BJ (cell line): ENCODE results near the gene PROSER3. TPM values are rescaled to one million over a fixed set of nuclear protein-coding genes. Genes with fewer than 3 reads are reported as not detected.

ENCODE experiments used
- CTCF ChIA-PET: fragments of 350-600 bp; formaldehyde crosslinking; extraction: SDS; loops from one replicate; lab custom pipeline; 2021; ENCODE audit warnings: antibody characterized with exemption, inconsistent platforms; lab: Yijun Ruan, JAX
- POLR2A ChIA-PET: fragments of 300-600 bp; sonication (Branson Sonifier 250); formaldehyde crosslinking; extraction: SDS; loops from one replicate; lab custom pipeline; 2021; ENCODE audit warnings: antibody characterized with exemption; lab: Charles Lee
- DNase-seq: peaks from one replicate; pipeline ENCODE4 v3.0.0-alpha.2; 2011; ENCODE audit warnings: low read depth
- H3K27me3 ChIP-seq: 2 replicates; pipeline ENCODE4 v1.6.0; 2011; ENCODE audit warnings: low read length; ENCODE audit not compliant: control insufficient read depth, insufficient read depth
- H3K36me3 ChIP-seq: 2 replicates; pipeline ENCODE4 v1.5.1; 2011; ENCODE audit warnings: low read length; ENCODE audit not compliant: control insufficient read depth, insufficient read depth
- H3K4me3 ChIP-seq: 2 replicates; pipeline ENCODE4 v1.5.1; 2011; ENCODE audit warnings: low read depth, mild to moderate bottlenecking, control low read depth, low read length
- CTCF ChIP-seq: IDR thresholded peaks from 2 replicates; pipeline ENCODE4 v1.5.1; 2011; ENCODE audit warnings: low read depth, mild to moderate bottlenecking, control low read depth, inconsistent platforms, low read length, moderate library complexity; ENCODE audit not compliant: insufficient read depth
- polyA plus RNA-seq: library from polyadenylated mRNA; depleted of rRNA; stranded (reverse); fragments of >200 nt; gene quantifications from 2 replicates; pipeline ENCODE4 v1.2.3, GENCODE V29; 2011

Gene PROSER3
- polyA plus RNA-seq, 1 experiment = 9.4 TPM

DNA sequence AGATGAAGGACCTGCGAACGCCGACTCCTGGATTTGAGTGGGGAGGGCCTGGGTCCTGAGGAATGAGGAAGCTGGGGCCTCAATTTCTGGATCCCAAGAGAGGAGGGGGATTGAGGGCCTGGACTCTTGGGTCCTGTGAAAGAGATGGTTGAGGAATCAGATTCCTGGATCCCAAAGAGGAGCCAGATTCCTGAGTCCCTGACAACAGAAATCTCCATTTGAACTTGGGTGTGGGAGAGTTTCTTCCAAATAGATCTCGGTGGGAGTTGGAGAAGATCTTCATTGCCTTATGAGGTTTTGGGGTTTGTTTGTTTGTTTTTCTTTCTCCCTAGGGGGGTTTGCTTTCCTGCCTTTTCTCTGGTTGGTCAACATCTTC, 11.9 kb upstream of the PROSER3 start:
- CTCF ChIA-PET = interaction anchor here (0.6 to 1.5 kb wide), 4 partner anchors 185 to 432 kb away, joined by 3 to 4 read pairs (median 4); no protein-coding TSS in a partner anchor
- Histone ChIP-seq H3K4me3 (peak overlapping the region; percentile 67), H3K27me3 (no peaks in the 10 kb centered on the region), H3K36me3 (peaks cover 7% of the 10 kb centered on the region)
- no peak for DNase-seq
- TF ChIP-seq CTCF = no peak
- POLR2A ChIA-PET = no interaction called here

GRCh38 chr19:35746531-35746930, 11.4 kb upstream of the PROSER3 start:
- CTCF ChIA-PET = interaction anchor here (0.6 to 1.5 kb wide), 2 partner anchors 54 to 185 kb away, joined by 3 to 4 read pairs; no protein-coding TSS in a partner anchor

DNA sequence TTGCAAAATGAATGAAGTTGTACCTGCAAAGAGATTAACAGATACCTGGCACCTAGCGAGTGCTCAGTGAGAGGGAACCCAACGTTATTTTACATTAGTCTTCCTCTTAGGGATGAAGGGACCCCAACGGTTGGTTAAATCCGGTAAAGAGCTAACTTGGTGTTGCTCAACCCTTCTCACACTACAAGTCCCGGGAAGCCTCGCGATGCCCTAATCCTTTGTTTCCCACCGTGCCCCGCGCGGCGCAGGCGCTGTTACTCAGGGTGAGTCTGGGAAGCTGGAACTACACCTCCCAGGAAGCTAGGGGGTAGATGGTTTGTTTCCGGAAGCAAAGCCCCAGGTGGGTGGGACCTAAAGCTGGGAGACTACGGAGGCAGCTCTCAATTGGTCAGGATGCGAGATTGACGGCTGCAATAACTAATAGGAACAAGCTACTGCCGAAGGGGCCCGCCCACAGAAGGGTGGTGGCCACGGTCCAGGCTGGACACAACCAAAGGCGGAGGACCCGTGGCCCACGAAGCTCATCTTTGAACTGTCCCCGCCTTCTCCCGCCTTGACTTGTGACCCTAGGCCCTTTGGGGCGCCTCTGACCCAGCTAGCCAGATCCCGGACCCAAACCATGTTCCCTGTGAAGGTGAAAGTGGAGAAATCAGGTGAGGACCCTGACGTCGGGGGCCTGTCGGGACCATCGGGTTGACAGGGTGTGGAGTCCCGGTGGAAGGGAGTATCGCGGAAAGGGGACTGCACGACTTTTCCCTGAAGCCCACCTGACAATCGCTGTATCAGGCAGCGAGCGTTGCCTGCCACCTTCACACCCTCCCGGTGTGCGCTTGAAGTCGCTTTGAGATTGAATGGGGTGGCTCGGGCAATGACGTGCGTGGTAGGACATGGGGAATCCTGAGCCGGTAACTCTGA, 9.6 kb upstream of the PROSER3 start, which contains the start of gene LIN37:
LIN37 (plus strand) TSS at position 471 of the 915 bp plus-strand sequence; CDS start at position 620, 149 bp downstream.
- peaks cover 12% of the 10 kb centered on the region for H3K36me3 ChIP-seq
- DNase-seq = peak; percentile 99
- CTCF ChIA-PET = interaction anchor here (1.0 kb wide), 1 partner anchor 133 kb away, joined by 3 read pairs; no protein-coding TSS in a partner anchor
- POLR2A ChIA-PET = interaction anchor here (0.6 to 1.3 kb wide), 3 partner anchors 9 to 72 kb away, joined by 3 to 5 read pairs (median 4); partner anchors contain the start of gene HSPB6
- no peaks in the 10 kb centered on the region for H3K27me3 ChIP-seq
- peak within 1 kb of the TSS; percentile 99 for H3K4me3 ChIP-seq
- TF ChIP-seq CTCF = 0 out of 2 replicates have a peak, but pooled peaks have one; percentile 14

More at GRCh38 chr19:35746531-35746930, 11.4 kb upstream of the PROSER3 start:
- POLR2A ChIA-PET = no interaction called here
- Histone ChIP-seq H3K27me3 (no peaks in the 10 kb centered on the region), H3K36me3 (peaks cover 7% of the 10 kb centered on the region), H3K4me3 (peak overlapping the region; percentile 67)
- TF ChIP-seq CTCF = no peak
- DNase-seq = no peak

GRCh38 chr19:35750167-35750566, 7.8 kb upstream of the PROSER3 start:
- ChIA-PET POLR2A (interaction anchor here (1.1 kb wide), 1 partner anchor 10 kb away, joined by 4 read pairs; no protein-coding TSS in a partner anchor), CTCF (no interaction called here)
- no peak for TF ChIP-seq CTCF
- H3K4me3 ChIP-seq = no peak overlapping the region
- no peaks in the 10 kb centered on the region for H3K27me3 ChIP-seq
- DNase-seq = no peak
- peaks cover 12% of the 10 kb centered on the region for H3K36me3 ChIP-seq
